Superior temporal gyrus (tissue), 1 donor: Measurements from ENCODE around the gene ELAVL1.

Source experiments
- DNase-seq: peaks from one replicate; pipeline ENCODE4 v3.0.0-alpha.2; 2016; ENCODE audit errors: extremely low spot score

Gene ELAVL1

DNA sequence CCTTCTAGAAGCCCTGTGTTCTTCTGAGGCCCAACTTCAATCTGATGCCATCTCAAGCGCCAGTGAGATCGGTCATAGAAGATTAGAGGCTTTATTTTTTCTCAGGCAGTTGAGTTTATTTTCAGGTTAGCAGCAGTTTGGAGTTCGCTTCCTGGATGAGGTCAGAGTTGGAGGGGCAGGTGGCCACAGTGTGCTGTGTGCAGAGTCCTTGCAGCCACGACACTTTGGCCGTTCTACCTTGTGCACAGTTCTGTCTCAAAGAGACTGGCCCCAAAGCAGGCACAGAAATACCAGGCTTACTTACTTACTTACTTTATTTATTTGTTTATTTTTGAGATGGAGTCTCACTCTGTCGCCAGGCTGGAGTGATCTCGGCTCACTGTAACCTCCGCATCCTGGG lies 15.9 kb upstream of the ELAVL1 start:
- no peak for DNase-seq

DNA sequence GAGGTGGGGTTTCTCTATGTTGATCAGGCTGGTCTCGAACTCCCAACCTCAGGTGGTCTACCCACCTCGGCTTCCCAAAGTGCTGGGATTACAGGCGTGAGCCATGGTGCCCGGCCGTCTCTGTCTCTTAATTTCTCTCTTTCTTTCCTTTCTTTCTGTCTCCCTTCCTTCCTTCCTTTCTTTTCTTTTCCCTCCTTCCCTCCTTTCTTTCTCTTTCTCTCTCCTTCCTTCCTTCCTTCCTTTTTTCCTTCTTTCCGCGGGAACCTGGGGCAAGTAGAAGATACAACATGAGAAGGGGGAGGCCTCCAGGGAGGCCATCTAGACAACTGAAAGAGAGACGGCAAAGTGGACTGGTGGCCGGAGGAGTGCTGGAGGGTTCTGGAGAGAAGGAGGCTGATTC lies 15.2 kb upstream of the ELAVL1 start:
- DNase-seq: no peak

DNA sequence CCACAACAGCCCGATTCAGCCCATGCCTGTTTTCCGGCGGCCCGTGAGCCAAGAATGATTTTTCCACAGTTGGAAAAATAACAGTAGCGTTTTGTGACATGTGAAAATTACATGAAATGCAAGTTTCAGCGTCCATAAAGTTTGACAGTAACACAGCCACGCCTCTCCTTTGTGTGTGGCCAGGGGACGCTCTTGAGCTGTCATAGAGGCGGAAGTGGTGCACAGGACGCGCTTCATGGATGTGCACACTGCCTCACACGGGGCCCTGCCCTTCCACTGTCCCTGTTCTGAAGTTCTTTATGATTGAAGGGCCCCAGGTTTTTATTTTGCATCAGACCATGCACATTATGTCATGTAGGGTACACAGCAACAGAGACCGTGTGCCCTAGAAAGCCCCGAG lies 12.4 kb upstream of the ELAVL1 start:
- DNase-seq: no peak

DNA sequence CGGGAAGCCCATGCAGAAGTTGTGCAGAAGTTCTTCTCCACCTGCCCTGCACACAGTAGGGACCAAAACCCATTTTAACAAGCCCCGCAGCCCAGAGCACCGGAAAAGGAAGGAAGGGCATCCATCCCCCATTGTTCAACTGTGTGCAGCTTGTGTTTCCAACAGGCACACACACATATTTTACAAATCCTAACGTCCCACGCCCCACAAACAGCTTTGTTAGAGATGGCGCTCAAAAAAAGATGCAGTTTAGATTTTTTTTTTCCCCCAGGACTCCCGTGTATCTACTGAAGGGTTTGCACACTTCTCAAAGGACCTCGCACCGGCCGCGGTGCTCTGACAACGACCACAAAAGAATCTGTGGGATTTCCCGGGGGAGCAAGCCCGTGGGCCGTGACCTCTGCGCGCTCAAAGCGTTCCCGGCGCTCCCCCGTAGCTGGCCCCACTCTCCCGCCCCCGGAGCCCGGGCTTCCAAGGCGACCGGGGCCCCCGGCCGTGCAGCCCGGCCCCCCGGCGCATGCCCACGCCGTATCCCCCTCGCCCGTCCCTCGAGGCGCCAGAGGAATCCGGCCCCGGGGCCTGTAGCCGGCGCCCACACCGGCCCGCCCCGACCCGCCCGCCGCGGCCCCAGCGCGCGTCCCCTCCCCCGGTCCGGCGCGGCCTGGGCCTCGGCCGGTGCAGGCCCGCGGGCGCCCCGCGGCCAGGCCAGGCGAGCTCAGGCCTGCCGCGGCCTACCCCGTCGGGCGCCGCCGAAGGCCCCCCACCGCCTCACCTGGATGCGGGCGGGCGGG lies 523 bp downstream of the ELAVL1 start:
- DNase-seq: no peak

DNA sequence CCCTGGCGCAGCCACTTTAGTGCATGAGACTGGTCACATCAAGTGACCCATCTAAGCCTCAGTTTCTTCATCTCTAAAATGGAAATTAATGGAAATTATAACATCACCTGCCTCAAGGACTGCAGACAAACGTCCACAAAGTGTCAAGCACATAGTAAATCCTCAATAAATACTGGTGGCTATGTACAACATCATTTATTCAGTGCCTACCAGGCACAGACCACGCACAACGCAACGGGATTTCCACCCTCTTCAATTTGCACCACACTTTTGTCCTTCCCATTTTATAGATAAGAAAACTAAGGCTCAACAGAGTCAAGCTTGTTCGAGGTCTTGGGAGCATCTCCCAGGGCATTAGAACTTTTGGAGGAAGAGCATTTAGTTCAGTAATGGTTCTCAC lies 1.4 kb downstream of the ELAVL1 start:
- no peak for DNase-seq

DNA sequence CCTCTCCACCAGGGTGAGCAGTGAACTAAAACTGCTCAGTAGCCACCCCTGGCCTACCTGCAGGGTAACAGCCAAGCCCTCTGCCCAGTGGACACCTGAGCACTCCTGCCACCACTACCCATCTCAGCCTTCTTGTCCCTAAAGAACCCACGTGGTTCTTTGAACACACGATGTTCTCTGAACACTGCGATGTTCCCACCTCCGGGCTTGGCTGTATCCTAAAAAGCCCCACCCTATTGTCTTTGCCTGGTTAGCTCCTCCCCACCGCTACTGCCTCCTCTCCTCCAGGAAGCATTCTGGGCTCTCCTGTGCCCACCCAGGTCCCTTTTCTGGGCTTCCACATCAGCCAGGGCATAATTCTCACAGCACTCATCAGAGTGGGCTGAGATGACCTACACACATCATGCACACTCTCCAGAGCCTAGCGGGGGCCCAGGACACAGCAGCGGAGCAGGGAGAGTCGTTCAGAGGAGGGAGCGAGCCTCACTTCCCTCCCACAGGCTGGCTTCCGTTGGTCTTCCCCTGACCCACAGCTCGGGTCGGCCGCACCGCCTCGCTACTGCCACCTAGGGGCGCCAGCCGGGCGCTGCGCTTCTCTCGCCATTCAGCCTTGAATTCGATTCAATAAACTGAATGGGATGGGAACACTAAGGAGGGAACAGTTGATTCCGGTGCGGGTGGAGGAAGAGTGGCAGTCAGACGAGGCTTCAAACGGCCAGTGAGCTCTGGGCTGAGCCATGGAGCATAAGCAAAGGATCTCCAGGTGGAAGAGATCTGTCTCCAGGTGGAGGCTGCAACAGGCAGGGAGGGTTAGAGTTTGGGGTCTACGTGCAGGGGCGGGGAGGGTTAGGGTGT lies 3.2 kb downstream of the ELAVL1 start:
- peak; percentile 81 for DNase-seq

DNA sequence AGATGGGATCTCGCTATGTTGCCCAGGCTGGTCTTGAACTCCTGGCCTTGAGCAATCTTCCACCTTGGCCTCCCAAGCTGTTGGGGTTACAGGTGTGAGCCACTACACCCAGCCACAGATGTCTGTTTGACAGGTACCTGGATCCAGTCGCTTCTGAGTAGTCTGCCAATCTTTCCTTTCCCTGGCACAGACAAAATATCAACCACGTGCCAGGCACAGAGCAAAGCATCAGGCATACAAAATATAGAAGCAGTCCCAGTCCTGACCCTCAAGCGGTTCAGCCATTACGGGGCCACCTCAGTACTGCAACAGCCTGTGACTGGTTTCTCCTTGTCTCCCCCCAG lies 3.8 kb downstream of the ELAVL1 start:
- DNase-seq: no peak

DNA sequence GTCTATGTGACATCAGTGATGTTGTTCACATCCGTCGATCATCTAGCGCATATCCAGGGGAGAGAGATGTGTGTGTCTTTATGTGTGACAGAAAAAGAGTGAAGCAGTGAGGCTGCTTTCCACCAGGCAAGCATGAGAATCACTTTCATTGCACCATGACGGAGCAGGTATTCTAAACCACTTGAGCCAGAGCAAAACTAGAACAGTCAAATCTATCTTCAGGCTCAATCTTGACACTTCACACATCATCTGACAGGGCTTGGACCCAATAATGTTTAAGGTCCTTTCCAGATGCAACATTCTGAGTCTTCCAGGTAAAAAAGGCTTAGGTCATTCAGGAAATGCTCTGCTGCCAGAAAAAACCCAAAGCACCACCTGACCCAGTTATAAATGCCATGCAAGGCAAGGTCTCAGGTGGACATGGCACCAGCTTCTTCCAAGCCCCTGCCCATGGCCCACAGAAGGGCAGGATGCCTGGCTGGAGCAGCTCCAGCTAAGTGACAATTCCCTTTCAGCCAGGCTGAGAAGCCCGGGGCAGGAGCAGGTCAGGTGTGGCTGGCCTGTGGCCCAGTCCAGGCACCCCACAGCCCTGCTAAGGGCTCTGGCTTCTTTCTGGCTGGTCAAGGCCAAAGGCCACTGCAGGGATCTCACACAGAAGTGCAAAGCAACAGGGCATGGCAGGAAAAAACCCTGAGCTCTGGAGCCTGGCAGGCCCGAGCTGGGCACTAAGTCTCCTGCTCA lies 5.0 kb downstream of the ELAVL1 start:
- DNase-seq: no peak

DNA sequence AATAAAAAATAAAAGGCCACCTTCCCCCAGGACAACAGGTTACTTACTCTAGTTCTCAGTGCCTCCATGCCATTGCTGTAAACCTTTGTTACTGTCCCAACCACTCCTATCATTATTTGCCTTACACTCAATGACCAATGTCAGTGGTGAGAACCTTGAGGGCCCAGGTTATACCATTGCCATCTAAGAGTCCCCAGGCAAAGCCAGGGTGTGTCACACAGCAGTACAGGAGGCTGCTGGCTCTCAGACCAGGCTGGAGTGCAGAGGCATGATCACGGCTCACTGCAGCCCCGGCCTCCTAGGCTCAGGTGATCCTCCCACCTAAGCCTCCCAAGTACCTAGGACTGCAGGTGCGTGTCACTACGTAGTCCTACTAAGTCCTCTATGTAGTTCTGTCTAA lies 6.1 kb downstream of the ELAVL1 start:
- DNase-seq: no peak

DNA sequence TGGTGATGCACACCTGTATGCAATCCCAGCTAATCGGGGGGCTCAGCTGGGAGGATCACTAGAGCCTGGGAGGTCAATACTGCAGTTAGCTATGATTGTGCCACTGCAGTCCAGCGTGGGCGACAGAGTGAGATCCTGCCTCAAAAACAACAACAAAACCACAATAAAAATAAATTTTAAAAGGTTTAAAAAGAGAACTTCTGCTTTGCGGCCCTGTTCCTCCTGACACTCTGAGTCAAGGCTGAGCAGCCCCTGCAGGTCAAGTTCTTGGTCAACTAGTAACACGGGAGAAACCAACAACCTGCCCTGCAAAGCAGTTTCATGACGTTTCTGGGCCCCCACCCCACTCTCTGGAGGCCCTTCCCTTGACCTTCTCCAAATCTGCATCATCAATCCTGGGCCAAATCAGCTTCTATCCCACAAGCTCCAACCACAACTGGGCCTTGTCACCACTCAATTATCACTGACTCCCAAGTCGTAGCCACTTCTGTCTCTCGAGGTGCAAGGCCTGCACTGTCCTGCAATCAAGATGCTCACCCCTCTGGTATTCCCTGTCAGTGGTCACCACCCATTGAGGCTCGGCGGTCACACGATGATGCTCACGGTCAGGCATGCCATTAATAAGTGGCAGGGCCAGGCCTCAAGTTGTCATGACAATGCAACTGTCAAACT lies 7.5 kb downstream of the ELAVL1 start:
- no peak for DNase-seq

DNA sequence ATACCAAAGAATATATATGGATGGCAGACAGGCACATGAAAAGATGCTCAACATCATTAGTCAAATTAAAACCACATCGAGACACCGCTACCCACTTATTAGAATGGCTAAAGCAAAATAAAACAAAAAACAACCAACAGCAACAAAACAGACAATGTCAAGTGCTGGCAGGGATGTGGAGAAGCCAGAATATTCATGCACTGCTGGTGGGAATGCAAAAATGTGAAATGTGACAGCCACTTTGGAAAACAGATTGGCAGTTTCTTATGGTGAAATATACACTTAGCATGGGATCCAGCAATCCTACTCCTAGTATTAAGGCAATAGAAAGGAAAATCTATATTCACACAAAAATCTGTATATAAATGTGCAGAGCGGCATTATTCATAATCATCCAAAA lies 8.6 kb downstream of the ELAVL1 start:
- DNase-seq: no peak

DNA sequence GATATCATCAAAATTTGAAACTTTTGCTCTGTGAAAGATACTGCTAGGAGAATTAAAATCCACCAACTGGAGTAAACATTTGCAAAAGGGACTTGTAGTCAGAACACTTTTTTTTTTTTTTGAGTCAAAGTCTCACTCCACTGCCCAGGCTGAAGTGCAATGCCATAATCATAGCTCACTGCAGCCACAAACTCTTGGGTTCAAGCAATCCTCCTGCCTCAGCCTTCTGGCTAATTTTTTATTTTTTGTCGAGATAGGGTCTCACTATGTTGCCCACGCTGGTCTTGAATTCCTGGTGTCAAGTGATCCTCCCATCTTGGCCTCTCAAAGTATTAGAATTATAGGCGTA lies 9.7 kb downstream of the ELAVL1 start:
- no peak for DNase-seq

DNA sequence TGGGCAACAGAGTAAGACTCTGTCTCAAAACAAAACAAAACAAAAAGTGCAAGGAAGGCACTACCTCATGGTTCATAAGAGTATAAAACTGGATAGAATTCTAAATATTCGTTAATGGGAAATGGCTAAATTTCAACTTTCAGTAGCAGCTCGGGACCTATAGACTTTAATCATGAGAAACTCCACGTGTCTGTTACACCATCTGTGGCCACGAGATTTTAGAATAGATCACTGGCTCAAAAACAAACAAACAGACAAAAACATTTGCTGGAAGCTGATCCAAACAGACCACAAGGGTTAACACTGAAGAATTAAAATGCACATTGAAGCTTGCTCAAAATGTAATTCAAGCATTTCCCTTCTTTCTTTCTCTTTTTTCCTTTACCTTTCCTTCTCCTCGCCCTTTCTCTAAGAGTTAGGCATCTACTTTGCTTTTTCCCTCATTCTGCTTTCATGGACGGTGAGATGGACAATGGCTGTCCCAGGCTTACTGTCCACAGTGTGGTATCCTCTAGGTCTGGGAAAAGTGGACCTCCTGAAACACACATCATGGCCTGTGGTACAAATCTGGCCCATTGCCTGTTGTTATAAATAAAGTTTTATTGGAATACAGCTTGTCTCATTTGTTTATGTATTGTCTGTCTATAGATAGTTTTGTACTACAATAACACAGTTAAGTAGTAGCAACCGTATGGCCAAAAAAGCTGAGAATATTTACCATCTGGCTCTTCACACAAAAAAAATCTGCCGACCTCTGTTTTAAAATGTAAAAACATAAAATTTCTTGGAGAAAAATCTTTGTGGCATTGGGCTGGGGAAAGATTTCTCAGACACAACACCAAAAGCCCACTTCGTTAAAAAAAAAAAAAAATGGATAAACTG lies 10.3 kb downstream of the ELAVL1 start:
- DNase-seq: no peak

DNA sequence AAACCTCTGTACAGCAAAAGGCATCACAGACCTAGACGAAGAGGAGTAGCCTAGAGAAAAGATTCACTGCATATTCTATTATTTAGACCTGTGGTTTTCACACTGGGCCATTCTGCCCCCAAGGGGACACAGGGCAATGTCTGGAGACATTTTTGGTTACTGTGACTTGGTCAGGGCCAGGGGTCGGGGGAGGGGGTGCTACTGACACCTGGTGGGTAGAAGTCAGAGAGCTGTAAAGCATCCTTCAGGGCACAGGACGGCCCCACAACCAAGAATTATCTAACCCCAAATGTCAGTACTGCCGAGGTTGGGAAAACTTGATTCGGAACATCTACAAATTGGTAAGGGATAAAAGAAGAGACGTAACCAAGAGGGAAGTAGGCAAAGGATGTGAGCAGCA lies 11.3 kb downstream of the ELAVL1 start:
- no peak for DNase-seq

DNA sequence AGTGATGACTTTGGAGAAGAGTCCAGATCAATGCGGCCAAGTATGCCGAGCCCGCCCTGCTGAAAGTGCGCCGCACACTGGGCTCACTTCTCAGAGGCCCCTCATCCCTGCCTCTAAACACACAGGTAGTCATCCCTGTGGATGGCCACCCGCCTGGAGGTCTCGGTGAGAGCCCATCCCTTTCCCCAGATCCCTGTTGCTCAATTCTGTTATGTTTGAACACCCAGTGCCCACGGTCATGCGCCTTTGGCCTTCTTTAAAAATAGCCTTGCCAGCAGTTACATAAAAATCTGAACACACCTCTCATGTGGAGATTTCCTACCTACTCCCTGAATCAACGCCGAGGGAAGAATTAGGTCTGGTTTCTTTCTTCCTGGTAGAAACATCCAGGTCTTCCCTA lies 11.9 kb downstream of the ELAVL1 start:
- DNase-seq: no peak

DNA sequence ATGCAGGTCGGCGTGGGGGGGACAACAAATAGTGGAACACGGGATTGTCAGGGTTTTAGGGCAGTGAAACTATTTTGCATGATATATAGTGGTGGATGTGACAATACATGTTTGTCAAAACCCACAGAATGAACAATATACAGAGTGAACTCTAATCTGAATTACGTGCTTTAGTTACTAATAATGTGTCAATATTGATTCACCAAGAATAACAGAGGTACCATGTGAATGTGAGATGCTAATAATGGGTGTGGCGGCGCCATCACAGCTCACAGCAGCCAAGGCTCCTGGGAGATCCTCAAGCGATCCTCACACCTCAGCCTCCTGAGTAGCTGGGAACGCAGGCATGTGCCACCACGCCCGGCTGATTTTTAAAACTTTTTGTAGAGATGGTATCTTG lies 12.9 kb downstream of the ELAVL1 start:
- DNase-seq: no peak

DNA sequence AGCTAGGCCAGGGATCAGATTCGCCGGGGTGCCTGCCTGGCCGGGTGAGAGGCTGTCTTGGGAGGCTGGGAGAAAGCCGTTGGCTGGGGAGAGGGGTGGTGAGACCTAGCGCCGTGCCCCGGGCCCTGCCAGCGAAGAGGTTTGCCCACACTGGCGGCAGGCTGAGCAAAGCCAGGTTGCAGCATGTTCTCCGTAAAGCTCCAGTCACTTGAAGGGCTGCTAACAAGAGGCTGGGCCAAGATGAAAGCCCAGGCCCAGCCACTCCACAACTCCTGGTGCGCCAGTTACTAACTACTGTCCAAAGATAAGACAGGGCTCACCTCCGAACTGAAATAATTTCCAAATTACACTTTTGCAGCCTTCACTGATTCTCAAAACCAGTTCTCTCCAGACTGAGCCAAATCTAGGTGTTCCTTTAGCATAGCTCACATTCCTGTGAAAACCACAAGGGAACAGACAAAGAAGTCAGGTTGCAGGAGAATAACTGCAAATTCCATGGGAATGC lies 16.3 kb downstream of the ELAVL1 start:
- no peak for DNase-seq

DNA sequence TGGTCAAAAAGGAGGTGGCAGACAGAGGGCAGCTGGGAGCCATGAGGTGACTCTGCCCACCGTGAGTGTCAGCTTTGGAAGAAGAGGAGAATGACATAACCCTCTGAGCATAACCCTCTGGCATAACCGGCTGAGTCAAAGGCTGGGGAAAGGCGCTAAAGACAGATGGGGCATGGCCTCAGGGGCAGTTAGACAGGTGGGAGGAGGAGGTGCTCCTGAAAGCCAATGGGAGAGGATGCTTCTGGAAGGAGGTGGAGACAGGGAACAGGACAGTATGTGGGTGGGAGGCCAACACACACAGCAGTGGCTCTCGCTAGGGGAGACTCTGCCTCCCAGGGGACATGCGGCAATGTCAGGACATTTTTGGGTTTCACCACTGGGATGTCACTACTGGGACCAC lies 17.1 kb downstream of the ELAVL1 start:
- no peak for DNase-seq

DNA sequence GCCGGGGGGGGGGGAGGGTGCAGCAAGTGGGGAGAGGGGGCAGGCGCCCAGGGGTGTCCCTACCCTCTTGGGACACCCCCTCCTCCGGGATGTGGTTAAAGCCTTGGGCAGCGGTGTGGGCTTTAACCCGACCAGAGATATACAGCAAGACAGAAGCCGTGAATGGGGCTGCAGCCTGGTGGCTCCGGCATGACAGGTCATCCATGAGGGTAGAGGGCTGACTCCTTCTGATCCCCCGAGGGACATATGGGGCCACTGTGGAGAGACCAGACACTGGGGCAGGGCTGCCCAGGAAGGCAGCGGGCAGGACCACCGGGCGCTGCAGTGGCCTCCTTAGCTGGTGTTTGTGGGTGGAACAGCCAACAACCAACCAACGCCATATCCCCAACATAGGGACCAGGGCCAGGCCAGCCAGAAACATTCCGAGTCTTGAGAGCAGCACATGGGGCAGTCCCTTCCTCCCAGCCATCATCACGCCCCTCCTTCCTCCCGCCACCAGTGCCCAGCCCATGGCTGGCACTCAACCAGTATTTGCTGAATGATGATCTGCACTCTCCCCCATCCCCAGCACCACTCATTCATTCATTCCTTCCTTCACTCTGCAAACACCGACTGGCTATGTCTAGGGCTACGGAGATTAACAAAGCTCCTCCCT lies 18.2 kb downstream of the ELAVL1 start:
- no peak for DNase-seq

DNA sequence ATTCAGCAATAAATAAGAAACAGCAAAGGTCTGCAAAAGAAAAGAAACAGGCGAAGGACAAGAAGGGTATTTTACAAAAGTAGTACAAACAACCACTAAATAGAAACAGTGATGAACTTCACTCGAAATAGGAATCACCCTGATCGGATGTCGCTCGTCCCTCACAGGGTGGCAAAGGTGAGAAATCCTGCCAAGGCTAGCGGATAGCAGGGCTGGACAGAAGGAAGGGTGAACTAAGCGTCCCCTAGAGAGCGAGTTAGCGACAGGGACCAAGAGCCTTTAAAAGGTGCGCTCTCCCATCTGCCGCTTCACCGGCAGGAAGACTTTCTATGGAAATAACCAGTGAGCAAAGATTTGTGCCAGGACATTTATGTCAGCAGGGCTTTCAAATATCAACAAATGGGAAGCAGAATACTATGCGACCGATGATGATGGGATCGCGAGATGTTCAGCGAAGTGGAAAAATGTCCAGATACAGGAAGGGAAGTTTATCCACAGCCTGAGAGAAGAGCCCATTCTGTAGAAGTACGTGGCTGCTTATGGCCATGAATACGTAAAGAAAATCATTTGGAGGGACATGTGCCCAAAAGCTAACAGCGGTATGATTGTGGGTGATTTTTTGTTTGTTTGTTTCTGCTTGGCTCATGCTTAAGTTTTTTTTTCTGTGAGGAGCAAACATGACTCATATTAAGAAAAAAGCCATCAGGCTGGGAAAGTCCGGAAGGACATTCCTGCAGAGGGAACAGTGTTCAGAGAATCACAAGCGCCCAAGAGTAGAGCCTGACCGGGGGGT lies 18.9 kb downstream of the ELAVL1 start:
- no peak for DNase-seq
